Upper lobe of left lung (tissue), 4 donors: Measurements from ENCODE around the gene GRAMD4.

Experiments
- EP300 ChIP-seq, 4 donors: sonication (generic); formaldehyde crosslinking; IDR thresholded peaks; one replicate each; pipeline ENCODE4 v1.5.1; 2017; ENCODE audit warnings: antibody characterized with exemption in 4 of 4, control low read depth in 2 of 4
- POLR2A ChIP-seq, 4 donors: fragments of 450-650 bp; IDR thresholded peaks; one replicate each; pipeline ENCODE4 v1.5.1; 2016 to 2017; ENCODE audit warnings: antibody characterized with exemption in 4 of 4, mild to moderate bottlenecking in 2 of 4
- POLR2AphosphoS5 ChIP-seq, 2 donors: sonication (generic); formaldehyde crosslinking; IDR thresholded peaks; one replicate each; pipeline ENCODE4 v1.5.1; 2017; ENCODE audit warnings: antibody characterized with exemption in 2 of 2
- TF ChIP-seq, protein P1 (sequence below), 6 experiments: fragments of 450-650 bp in 4 of 6; fragments of 200-600 bp in 2 of 6; sonication (generic) in 2 of 6; IDR thresholded peaks; one replicate each; pipeline ENCODE4 v1.5.1; 2016 to 2019; ENCODE audit warnings: antibody characterized with exemption in 6 of 6

DNA sequence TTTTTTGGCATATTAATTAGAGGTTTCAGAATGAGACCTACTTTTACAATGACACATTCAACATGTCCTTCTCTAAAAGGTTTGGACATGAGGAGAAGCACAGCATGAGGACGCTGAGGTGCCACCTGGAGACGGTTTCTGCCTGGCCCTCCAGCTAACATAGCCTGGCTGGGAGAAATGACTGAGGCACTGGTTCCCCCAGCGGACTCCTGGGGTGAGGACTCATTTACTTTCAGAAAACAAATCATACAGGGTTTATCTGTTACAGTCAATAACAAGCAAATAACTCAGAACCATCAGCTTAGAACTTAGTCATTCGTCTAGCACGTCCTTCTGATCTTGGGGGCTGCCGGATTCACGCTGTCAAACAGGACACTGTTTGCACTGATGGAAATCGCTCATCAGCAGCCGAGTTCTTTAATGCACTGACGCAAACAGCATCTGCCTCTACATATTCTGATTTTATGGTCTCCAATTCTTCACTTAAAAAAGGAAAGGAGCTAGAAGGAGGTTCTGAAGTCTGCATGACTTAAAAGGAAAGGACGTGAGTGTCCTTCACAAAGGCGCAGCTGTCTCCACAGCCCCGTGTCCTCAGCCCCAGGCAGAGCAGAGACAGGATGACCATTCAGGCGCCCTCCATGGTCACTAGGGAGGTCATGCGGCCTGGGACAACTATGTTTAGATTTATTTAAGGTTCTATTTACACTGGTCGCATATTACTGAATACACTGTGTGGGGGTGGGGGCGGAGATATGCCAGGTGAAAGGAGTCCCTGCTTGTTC is 73.6 kb downstream of the GRAMD4 start:
- TF ChIP-seq, protein P1, sequence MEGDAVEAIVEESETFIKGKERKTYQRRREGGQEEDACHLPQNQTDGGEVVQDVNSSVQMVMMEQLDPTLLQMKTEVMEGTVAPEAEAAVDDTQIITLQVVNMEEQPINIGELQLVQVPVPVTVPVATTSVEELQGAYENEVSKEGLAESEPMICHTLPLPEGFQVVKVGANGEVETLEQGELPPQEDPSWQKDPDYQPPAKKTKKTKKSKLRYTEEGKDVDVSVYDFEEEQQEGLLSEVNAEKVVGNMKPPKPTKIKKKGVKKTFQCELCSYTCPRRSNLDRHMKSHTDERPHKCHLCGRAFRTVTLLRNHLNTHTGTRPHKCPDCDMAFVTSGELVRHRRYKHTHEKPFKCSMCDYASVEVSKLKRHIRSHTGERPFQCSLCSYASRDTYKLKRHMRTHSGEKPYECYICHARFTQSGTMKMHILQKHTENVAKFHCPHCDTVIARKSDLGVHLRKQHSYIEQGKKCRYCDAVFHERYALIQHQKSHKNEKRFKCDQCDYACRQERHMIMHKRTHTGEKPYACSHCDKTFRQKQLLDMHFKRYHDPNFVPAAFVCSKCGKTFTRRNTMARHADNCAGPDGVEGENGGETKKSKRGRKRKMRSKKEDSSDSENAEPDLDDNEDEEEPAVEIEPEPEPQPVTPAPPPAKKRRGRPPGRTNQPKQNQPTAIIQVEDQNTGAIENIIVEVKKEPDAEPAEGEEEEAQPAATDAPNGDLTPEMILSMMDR (IDR thresholded peaks at IDR 0.05) = no peak
- TF ChIP-seq POLR2A (IDR thresholded peaks at IDR 0.05) = no peak
- TF ChIP-seq POLR2AphosphoS5 (IDR thresholded peaks at IDR 0.05) = no peak
- TF ChIP-seq EP300 (IDR thresholded peaks at IDR 0.05) = no peak
